Activated CD8-positive, alpha-beta memory T cell treated with anti-CD3 and anti-CD28 coated beads, Interleukin-2, amount 50 U/mL, for 24 hours (primary cell): ENCODE data around the gene MAP6.

Source experiments
- DNase-seq: peaks from one replicate; pipeline ENCODE4 v3.0.0-alpha.2; 2020; ENCODE audit errors: extremely low read depth

Gene MAP6

GRCh38 chr11:75567971-75568370 is 100.9 kb downstream of the MAP6 start:
- no peak for DNase-seq

GRCh38 chr11:75566763-75567279 is 102.0 kb downstream of the MAP6 start:
- no peak for DNase-seq

- DNase-seq: no peak
Measured at GRCh38 chr11:75565916-75566762, 102.7 kb downstream of the MAP6 start.

- no peak for DNase-seq
Measured at GRCh38 chr11:75565221-75565814, 103.5 kb downstream of the MAP6 start.

- DNase-seq: no peak
Measured at GRCh38 chr11:75563978-75564552, 104.8 kb downstream of the MAP6 start.

- no peak for DNase-seq
Measured at GRCh38 chr11:75563501-75563977, 105.3 kb downstream of the MAP6 start.

GRCh38 chr11:75562836-75563484 is 105.9 kb downstream of the MAP6 start:
- DNase-seq: no peak

GRCh38 chr11:75562048-75562835 is 106.6 kb downstream of the MAP6 start, which contains the start of gene SERPINH1:
Gene SERPINH1, plus strand, starts transcription at chr11:75562253. Its CDS starts 4,097 bp downstream, at chr11:75566350.
- peak; percentile 49 for DNase-seq

- DNase-seq: no peak
Measured at GRCh38 chr11:75561426-75562047, 107.3 kb downstream of the MAP6 start.

GRCh38 chr11:75560644-75561043 is 108.2 kb downstream of the MAP6 start:
- no peak for DNase-seq

GRCh38 chr11:75558939-75559843 is 109.6 kb downstream of the MAP6 start:
- DNase-seq: no peak

GRCh38 chr11:75557666-75558494 is 111.0 kb downstream of the MAP6 start:
- no peak for DNase-seq

GRCh38 chr11:75556275-75556674 is 112.6 kb downstream of the MAP6 start:
- DNase-seq: no peak

GRCh38 chr11:75555079-75555811 is 113.6 kb downstream of the MAP6 start:
- DNase-seq: no peak

GRCh38 chr11:75554258-75555022 is 114.4 kb downstream of the MAP6 start:
- no peak for DNase-seq

GRCh38 chr11:75553889-75554257 is 115.0 kb downstream of the MAP6 start:
- no peak for DNase-seq

GRCh38 chr11:75553182-75553581 is 115.7 kb downstream of the MAP6 start:
- no peak for DNase-seq
